ENCODE measurements around the gene ACOT7.
A peak's percentile ranks its signal among the peaks of the same experiment; 100 is the strongest.

The ACOT7 gene

GRCh38 chr1:6359216-6360116, 34.1 kb downstream of the ACOT7 start:
- peak; percentile 44 for DNase-seq

DNA sequence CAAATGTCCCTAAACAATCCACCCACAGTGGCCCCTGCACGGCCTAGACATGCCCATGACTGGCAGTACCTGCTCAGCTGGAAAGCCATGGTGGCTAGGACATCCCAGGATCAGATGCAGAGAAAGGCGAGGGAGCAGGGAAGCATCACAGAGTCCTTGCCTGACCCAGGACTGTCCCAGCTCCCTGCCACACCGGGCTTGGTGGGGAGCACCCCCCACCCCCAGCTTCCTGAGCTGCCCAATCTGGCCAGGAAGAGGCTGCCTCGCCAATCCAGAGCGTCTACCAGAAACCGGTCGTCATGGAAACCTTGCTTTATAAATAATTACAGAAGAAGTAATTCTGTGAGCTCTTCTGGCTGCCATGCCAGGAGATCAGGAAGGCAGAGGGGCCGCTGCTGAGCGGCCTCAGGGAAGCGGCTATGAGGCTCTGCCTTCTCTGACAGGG, 34.8 kb downstream of the ACOT7 start:
- no peak for DNase-seq

DNA sequence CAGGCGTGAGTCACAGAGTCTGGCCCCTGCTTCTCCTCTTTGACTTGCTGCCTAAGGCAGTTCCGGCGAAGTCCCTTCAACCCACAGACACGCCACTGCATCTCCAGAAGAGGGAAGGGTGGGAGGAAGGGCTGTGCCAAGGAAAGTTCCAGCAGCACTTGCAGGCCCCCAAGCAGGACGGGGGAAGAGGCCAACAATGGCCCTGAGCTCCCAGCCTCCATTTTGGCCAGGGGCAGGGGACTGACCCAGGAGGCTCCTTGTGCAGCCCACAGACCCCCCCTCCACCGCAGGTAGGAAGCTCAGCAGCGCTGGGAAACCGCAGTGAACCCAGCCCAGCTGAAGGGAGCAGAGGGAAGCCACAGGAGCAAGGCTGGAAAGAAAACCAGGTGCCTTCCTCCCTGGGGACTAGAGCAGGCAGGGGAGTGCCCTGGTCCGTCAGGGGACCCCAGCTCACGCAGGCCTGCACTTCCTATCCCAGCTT, 35.4 kb downstream of the ACOT7 start:
- DNase-seq: no peak

DNA sequence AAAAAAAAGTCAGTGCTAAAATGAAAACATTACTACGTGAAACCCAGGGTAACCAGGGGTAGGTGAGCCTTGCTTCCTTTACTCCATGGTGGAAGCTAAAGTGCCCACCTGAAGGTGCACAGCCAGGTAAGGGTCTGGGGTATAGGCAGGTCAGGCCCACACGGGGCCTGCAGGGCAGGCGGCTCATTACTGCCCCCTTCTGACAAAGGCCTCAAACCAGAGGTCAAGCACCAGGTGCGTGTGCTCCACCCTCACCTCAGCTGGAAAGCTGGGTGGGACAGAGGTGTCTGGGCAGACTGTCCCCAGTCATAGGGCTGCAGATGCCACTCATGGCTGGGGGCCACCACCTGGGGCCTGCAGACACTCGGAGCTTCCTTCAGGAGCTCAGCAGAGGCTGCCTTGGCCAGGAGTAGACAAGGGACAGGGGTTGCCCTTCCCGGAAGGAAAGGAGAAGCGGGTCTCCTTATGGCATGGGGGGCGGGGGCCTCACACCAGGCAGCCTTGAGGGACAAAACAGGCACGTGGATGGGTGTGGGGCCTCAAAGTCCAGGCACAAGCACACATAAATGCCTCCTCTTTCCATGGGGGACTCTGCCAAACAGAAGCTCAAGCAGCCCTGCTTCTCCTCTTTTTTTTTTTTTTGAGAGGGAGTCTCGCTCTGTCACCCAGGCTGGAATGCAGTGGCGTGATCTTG, 36.2 kb downstream of the ACOT7 start:
- no peak for DNase-seq

DNA sequence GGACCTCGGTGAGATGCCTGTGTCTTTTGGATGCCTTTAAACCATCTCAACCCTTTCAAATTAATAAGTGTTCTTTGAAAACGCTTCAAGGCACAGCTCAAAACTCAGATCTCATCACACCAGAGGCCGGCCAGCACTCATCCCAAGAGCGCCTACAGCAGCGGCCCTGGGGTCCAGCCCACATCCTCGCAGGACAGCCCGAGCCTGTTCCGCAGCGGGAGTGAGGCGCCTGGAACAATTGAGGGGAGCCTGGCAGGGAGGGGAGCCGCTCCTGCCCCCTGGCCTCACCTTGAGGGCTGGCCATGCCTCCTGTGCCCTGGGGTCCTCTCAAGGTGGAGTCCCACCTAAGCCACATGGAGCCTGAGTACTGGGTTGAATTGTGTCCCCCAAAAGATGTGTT, 37.9 kb downstream of the ACOT7 start:
- no peak for DNase-seq

GRCh38 chr1:6354659-6355317, 38.8 kb downstream of the ACOT7 start:
- no peak for DNase-seq

DNA sequence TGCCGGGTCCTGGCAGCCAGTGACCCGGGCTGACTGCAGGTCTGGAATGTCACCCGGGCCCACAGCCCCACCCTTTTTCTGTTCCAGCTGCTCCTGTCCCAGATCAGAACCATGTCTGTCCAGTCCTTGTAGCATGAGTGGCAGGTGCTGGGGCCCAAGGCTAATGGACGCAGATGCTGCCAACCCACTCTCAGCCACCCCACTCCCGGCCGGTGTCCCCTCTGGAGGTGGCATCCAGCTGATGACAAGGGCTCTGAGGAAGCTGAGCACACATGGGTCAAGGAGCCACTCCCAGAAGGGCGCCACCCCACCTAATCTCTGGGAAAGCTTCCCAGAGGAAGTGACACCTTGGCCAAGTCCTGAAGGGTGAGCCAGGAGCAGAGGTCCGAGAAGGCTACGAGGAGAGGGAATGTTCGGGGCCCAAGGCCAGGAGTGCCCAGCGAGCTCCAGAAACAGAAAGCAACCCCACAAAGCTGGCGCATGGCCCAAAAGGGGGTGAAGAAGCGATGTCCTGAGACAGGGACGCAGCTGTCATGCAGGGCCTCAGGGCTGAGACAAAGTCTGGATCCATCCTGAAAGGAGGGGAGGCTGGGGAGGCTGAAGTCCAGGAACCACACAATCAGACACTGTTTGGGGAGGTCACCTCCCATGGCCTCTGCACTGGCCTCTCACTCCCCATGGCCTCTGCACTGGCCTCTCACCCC, 39.5 kb downstream of the ACOT7 start:
- DNase-seq: no peak

DNA sequence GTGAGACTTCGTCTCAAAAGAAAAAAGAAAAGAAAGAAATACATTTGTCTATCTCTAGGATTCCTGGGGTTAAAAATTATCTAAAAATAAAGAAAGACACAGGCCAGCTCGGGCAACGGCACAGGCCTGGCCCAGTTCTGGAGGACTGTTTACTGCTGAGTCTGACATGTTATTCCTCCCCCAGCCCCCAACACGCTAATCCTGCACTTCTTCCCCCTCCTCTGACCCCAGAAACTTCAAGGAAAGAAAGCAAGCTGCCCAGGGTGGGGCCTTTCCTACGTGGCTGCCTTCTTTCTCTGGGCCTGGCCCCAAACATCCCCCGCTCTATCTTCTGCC, 40.0 kb downstream of the ACOT7 start:
- no peak for DNase-seq

DNA sequence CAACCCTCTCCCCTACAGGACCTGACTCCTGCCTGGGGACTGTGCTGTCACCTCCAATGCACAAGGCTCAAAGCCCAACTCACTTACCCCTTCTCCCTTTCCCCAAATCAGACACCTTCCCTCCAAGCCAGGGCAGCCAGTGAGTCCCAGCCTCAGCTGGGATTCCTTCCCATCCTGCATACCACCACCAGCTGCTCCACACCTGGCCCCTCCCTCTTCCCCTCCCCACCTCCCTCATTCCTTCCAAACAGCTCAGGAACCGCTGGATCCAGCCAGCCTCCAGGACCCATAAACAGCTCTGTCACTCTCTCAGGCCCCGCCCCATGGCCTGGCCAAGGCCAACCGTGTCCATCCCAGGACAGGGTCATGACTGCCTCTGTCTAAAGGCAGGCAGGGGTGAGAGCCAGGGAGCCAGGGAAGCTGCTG, 41.4 kb downstream of the ACOT7 start:
- DNase-seq: no peak

GRCh38 chr1:6351480-6352137, 42.0 kb downstream of the ACOT7 start:
- DNase-seq: no peak

DNA sequence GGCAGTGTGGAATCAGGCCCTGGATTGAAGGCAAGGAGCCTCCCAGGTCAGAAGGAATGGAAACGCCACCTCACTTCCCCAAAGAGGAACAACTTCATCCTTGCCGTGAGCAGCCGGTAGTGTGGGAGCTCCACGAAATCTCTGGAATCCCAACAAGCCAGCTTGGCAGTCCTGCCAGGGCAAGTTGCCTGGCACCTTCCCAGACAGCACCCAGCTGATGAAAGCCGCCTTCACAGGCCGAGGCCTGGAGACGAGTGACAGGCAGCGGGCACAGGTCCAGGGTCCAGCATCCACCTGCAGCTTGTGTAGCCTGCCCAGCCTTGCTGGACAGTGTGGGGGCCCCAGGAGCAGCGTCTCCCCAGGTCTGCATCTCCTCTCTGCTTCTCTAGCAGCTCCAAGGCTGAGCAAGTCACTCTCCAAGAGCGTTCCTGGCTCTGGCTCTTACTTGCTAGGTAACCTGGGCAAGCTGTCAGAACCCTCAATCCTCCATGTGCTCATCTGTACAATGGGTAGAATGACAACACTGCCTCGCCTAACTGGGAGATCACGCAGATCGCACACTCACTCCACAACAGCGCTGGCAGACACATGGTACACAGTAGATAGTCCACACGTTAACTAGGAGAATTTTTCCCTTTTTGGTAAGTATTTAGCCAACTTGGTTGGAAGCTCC, 43.0 kb downstream of the ACOT7 start:
- DNase-seq: no peak

DNA sequence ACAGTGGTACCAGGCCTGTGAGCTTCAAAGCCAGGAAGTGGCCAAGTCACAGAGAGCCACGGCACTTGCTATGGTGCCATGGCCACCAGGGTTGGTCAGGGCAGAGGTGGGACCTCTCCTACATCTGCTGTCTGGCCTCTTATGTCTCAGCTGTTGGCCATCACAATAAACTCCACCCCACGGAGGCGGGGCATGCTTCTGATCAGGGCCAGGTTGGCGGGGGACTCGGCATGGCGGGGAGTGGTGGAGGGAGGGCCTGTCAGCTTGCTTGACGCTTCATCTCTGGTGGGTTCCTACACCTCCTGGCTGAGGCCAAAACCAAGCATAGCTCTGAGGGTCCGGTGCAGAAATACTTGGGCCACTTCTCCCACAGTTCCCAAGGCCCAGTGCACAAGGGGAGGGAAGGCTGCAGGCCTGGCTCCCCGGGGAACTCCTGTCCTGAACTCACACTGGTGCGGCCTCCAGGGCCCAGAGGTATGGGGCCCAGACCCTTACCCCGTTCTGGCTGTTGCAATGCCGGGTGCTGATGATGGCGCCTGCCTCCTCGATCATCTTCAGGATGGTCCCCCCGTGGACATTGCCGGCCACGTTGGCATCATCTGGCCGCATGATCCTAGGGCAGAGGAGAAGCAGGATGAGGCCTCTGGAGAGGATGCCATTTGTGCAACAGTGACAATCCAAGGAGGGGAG, 44.2 kb downstream of the ACOT7 start:
- no peak for DNase-seq

- peak; percentile 23 for DNase-seq
These were observed 44.9 kb downstream of the ACOT7 start for GRCh38 chr1:6348511-6349191.

DNA sequence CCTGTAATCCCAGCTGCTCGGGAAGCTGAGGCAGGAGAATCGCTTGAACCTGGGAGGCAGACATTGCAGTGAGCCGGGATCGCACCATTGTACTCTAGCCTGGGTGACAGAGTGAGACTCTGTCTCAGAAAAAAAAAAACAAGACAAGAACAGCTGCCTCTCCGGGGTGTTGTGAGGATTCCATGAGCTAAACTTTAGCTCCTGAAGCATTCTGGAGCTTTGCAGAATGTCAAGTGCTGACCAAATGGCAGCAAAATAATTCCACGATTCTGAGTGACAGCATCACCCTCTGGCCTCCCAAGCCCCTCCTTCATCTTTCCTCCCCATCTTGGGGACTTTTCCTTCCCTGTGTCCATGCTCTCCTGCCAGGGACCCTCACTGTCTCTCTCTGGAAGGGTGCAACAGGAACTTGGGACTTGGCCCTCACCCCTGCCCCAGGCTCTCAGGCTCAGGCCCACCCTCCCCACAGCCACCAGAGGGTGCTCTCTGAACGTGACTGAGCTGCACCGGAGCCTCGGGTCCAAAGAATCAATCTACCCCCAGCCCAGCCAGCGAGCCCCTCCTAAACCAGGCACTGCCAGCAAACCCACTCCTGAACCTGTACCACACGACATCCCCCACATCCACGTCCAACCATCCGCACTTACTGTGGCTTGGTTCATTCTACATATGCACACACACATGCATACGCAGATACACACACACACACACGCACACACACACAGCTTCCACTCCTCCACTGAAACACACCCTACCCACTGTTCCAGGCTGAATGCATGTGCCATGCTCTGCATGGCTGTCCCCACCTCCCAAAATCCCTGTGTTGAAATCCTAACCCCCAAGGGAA, 45.7 kb downstream of the ACOT7 start:
- peak; percentile 69 for DNase-seq

DNA sequence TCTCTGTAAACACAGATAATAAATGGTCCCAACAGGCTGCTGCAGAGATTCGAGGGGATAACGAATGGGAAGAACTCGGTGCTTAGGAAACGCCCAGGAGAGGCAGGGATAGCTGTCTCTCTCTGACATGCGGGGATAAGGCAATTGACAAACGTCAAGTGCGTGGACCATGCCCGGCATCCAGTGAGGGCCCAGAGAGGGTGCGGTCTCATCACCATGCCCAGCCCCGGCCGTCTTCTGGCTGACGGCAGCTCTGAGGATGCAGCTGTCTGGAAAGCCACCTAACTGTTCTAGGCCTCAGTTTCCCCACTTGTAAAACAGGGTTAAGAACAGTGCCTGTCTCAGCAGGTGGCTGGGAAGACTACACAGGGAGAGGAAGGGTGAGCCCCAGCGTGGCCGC, 48.1 kb downstream of the ACOT7 start:
- DNase-seq: no peak

DNA sequence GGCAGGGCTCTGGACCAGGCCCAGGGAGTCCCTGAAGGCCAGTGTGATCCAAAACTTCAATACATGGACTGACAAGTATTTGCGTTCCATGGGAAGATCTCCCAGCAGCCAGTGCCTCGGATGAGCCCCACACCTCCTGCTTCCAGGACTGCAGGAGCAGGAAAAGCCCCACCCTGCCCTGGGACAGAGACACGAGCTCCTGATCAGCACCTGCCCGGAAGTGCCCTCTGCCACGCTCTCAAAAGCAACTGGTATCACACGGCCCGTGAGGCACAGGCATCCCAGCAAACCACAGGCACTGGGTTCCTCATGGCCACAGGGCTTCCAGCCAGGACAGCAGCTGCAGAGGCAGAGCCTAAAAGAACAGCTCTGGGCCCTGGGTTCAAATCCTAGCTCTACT, 48.6 kb downstream of the ACOT7 start:
- DNase-seq: no peak

GRCh38 chr1:6343506-6344405, 49.8 kb downstream of the ACOT7 start:
- DNase-seq: peak; percentile 48

DNA sequence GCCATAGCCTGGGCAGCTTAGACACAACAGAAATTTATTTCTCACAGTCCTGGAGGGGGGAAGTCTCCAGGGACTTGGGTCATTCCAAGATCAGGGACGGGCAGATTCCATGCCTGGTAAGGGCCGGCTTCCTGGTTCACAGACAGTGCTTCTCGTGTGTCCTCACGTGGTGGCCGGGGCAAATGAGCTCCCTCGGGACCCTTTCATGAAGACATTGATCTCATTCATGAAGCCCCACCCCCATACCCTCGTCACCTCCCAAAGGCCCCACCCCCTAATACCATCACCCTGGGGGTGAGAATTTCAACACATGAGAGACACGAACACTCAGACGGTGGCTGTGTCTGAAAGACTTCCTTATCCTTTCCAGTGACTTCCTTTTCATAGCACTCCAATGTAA, 51.5 kb downstream of the ACOT7 start:
- DNase-seq: no peak

DNA sequence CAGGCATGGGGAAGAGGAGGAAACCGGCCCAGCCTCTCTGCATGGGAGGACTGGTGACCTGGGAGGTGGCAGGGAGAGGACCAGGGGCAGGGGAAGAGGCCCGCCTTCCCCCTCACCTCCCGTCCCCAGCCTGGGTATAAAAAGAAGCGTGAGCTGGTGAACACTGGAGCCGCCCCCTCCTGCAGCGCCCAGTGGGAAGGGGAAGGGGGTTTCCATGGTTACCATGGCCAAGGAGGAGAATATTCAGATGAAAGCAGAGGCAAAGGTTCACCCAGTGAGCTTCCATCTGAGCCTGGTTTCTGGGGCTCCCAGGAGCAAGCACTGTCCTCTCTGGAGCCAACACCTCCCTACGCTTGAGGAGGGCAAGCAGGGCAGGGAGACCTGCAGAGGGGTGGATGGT, 54.9 kb downstream of the ACOT7 start:
- no peak for DNase-seq

All from stimulated activated CD4-positive, alpha-beta T cell treated with anti-CD3 and anti-CD28 coated beads, Interleukin-4, amount 100 ng/mL, for 1 hour (primary cell).